Stimulated activated CD4-positive, alpha-beta T cell treated with anti-CD3 and anti-CD28 coated beads, Interleukin-12 subunit alpha, Interleukin-12 subunit beta, amount 100 ng/mL, for 48 hours (primary cell): ENCODE data around the gene WWC2.

Experiments
- DNase-seq, 3 donors: peaks; one replicate each; pipeline ENCODE4 v3.0.0-alpha.2; 2020; ENCODE audit warnings: low read depth in 2 of 3, low spot score in 1 of 3

The WWC2 gene

GRCh38 chr4:183197140-183197539 lies 98.1 kb downstream of the WWC2 start:
- no peak for DNase-seq

- no peak for DNase-seq
Observed at GRCh38 chr4:183200453-183200852, 101.4 kb downstream of the WWC2 start.

GRCh38 chr4:183201331-183201730 lies 102.3 kb downstream of the WWC2 start:
- no peak for DNase-seq

- DNase-seq, result no peak
Observed at GRCh38 chr4:183202523-183202922, 103.5 kb downstream of the WWC2 start.

- DNase-seq, result no peak
Observed at GRCh38 chr4:183204793-183205192, 105.7 kb downstream of the WWC2 start.

- no peak for DNase-seq
Observed at GRCh38 chr4:183205193-183205592, 106.1 kb downstream of the WWC2 start.

- DNase-seq, result no peak
Observed at GRCh38 chr4:183205709-183206108, 106.7 kb downstream of the WWC2 start.

- DNase-seq, result no peak
Observed at GRCh38 chr4:183211533-183211932, 112.5 kb downstream of the WWC2 start.

- no peak for DNase-seq
Observed at GRCh38 chr4:183213996-183214395, 114.9 kb downstream of the WWC2 start.

- no peak for DNase-seq
Observed at GRCh38 chr4:183214912-183215488, 115.9 kb downstream of the WWC2 start.

GRCh38 chr4:183220236-183220635 lies 121.2 kb downstream of the WWC2 start:
- no peak for DNase-seq

- no peak for DNase-seq
Observed at GRCh38 chr4:183223053-183223452, 124.0 kb downstream of the WWC2 start.

- no peak for DNase-seq
Observed at GRCh38 chr4:183229397-183229796, 130.3 kb downstream of the WWC2 start.

GRCh38 chr4:183240581-183241321 lies 141.7 kb downstream of the WWC2 start:
- DNase-seq, result no peak

- DNase-seq, result no peak
Observed at GRCh38 chr4:183241322-183241640, 142.2 kb downstream of the WWC2 start.

- no peak for DNase-seq
Observed at GRCh38 chr4:183241721-183242151, 142.7 kb downstream of the WWC2 start.

GRCh38 chr4:183242291-183242690 lies 143.2 kb downstream of the WWC2 start:
- DNase-seq, result no peak

GRCh38 chr4:183244019-183244418 lies 145.0 kb downstream of the WWC2 start:
- no peak for DNase-seq

GRCh38 chr4:183244506-183244905 lies 145.4 kb downstream of the WWC2 start:
- no peak for DNase-seq

GRCh38 chr4:183248201-183248600 lies 149.1 kb downstream of the WWC2 start:
- DNase-seq, result no peak

GRCh38 chr4:183249854-183250253 lies 150.8 kb downstream of the WWC2 start:
- peak in 1 of 3 donors; percentile 7 for DNase-seq

GRCh38 chr4:183250831-183251230 lies 151.8 kb downstream of the WWC2 start:
- DNase-seq, result no peak

GRCh38 chr4:183252959-183253358 lies 153.9 kb downstream of the WWC2 start:
- no peak for DNase-seq
